NCI-H2029 treated with DMSO at 0.1 percent for 48 hours (cell line): ENCODE results near the gene SELENOM.
"Not testable (repeated sequence)": the region's sequence is repeated elsewhere in the genome, so short reads cannot be mapped to it uniquely, and the experiment has no call there.

Source experiments
- DNase-seq: peaks from one replicate; lab custom pipeline; 2025; lab: John Stamatoyannopoulos, UW

SELENOM gene

DNA sequence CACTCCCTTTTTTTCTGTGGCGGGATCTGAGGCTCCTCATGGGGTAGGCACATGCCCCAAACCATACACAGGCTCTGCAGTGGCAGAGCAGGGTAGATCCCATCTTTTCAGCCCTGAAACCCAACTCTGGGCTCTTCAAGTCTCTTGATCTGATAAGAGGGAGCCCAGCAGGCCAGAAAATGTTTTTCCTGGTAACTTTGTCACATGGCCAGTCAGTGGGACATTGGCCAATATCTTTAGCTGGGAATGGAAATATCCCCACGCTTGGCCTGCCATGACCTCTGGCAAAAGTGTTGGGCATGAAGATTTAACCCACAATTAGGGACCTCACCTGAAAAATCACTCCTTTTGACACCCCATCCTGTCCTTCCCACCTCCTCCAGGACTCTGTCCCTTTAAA, 23.5 kb upstream of the SELENOM start:
- DNase-seq, result peak; percentile 15

DNA sequence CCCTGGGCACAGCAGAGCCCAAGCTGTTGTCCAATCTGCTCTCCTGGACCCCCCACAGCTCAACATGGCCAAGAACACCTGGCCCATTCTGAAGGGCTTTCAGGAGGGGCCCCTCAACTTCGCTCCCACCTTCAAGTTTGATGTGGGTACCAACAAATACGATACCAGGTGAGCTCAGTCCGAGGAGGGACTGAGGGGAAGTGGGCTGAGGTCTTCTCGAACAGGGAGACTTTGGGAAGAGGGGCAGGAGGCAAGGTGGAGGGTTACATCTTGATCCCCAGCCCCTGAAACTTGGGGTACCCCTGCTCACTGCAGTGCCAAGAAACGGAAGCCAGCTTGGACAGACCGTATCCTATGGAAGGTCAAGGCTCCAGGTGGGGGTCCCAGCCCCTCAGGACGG, 20.8 kb upstream of the SELENOM start:
- no peak for DNase-seq

DNA sequence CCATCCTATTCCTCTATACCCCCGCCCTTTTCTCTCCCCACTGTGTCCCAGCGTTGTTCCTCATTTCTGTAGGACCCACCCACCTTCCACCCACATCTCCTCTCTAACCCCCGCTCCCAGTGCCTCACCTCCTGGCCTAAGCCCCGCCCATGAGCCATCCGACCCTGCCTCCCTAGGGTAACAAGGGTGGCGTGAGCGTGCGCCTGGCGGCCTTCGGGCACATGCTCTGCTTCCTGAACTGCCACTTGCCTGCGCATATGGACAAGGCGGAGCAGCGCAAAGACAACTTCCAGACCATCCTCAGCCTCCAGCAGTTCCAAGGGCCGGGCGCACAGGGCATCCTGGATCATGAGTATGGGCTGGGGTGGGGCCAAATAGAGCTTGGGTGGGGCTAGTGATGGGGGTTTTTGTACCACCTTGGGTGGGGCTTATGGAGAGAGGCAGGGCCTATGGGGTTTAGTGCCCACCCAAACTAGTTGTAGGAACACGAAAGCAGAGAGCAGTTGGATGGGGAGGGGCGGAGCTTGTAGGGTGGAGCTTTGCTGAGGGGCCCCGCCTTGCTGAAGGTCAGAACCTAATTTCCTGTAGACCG, 19.9 kb upstream of the SELENOM start:
- DNase-seq, result no peak

DNA sequence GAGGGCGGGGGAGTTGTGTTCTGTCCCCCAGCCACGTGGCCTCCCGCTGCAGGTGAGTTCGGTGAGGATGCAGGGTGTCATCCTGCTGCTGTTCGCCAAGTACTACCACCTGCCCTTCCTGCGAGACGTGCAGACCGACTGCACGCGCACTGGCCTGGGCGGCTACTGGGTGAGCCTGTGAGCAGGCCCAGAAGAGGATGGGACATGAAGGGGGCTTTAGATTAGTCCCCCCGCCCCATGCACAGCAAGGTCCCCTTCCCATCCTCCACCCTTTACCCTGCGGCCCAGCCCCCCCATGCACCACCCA, 19.5 kb upstream of the SELENOM start:
- DNase-seq, result no peak

DNA sequence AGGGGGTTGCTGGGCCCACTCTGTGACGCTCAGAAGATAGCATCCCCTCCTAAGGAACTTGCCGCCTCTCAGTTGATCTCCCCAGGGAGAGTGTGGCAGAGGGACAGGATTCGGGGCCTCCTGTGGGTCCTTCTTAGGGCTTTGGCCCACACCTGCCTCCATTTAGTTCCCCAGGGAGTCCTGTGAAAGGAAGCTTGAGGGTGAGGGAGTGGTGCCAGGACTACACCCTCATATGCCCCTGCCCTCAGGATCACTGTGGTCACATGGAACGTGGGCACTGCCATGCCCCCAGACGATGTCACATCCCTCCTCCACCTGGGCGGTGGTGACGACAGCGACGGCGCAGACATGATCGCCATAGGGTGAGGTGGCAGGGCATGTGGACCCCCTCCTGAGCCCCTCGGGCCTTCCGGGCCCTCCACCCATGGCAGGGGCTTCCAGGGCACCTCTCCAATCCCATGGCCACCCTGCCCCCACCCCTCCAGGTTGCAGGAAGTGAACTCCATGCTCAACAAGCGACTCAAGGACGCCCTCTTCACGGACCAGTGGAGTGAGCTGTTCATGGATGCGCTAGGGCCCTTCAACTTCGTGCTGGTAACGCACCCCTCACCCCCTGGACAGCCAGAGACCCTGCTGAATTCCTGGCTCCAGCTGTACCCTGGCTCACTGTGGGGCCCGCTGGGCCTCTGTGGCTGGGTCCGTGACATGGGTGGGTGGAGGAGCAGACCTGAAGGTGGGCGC, 18.9 kb upstream of the SELENOM start:
- peak; percentile 11 for DNase-seq

DNA sequence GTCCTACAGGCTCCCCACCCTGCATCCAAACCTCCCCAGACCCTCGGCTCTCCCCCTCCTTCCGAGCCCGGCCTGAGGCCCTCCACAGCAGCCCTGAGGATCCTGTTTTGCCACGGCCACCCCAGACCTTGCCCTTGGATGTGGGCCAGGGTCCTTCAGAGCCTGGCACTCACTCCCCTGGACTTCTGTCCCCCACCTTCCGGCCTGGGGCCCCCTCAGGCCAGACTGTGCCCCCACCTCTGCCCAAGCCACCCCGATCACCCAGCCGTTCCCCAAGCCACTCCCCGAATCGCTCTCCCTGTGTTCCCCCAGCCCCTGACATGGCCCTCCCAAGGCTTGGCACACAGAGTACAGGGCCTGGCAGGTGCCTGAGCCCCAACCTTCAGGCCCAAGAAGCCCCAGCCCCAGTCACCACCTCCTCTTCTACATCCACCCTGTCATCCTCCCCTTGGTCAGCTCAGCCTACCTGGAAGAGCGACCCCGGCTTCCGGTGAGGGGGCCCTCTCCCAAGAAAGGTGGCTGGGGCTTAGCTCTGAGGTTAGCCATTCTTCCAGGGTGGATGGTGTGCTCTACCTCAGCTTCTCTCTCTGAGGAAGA, 18.3 kb upstream of the SELENOM start:
- DNase-seq, result no peak

DNA sequence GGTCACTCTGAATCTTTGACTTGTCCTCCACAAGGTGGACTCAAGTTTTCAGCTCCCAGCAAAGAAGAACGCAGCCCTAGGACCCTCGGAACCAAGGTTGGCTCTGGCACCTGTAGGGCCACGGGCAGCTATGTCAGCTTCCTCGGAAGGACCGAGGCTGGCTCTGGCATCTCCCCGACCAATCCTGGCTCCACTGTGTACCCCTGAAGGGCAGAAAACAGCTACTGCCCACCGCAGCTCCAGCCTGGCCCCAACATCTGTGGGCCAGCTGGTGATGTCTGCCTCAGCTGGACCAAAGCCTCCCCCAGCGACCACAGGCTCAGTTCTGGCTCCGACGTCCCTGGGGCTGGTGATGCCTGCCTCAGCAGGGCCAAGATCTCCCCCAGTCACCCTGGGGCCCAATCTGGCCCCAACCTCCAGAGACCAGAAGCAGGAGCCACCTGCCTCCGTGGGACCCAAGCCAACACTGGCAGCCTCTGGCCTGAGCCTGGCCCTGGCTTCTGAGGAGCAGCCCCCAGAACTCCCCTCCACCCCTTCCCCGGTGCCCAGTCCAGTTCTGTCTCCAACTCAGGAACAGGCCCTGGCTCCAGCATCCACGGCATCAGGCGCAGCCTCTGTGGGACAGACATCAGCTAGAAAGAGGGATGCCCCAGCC, 17.6 kb upstream of the SELENOM start:
- no peak for DNase-seq

DNA sequence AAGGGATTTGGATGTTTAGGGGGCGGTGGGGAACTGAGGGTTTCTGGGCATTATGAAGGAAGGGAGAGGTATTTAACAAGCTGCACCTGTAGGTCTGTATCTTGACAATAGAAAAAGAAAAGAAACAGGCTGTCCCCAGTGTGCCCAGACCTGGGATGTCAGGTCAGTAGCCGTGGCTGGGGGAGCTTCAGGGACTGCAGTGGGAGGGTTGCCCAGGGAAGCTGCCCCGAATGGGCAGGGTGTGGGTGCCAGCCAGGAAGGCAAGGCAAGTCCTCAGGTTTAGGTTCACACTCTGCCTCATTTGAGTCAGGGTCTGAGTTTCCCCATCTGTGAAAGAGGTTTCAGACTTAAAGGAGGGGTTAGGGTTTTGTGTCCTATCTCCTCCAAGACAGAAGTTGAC, 16.9 kb upstream of the SELENOM start:
- no peak for DNase-seq

DNA sequence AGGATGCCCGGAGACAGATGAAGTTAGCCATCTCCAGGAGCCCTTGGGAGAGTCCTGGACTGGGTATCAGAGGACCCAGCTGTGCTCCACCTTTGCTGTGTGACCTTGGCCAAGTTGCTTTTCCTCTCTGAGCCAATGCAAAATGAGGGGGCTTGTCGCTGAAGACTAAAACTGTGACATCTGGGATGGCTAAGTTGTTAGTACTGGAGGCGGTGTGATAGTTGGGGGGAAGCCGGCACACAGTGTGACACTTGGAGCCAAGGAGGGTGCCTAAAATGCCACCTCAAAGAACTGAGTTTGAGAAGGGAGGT, 15.9 kb upstream of the SELENOM start:
- no peak for DNase-seq

DNA sequence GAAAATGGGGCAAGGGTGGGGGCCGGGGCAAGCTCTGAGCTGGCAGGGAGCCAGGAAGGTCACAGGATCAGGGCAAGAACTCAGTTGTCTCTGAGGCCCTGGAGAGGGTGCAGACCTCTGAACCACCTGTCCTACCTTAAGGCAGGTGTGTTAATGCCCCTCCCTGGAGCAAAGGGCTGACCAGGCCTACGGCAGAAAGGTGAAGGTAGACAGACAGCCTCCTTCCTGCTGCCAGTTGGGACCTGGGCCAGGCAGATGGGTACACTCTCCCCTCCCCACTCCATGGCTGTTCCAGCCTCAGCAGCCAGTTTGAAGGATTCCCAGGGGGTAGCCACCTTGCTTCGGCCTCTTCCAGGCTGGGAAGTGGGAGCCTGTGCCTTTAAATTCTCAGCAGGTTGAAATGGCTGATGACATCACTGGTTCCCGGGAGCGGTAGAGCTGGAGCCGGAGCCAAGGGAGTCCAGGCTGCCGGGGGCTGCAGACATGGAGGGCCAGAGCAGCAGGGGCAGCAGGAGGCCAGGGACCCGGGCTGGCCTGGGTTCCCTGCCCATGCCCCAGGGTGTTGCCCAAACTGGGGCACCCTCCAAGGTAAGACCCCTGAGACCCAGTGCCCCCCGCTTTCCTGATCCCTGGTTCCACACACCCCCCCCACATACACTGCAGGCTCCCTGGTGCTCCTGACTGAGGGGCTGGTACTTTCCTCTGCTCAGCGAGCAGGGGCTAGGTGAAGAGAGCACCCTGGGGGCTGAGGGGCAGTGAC, 15.3 kb upstream of the SELENOM start, which contains the start of gene INPP5J:
Gene INPP5J (plus strand): TSS at position 435 of the 760 bp plus-strand sequence. CDS start 49 bp downstream, at position 484.
- peak; percentile 77 for DNase-seq

DNA sequence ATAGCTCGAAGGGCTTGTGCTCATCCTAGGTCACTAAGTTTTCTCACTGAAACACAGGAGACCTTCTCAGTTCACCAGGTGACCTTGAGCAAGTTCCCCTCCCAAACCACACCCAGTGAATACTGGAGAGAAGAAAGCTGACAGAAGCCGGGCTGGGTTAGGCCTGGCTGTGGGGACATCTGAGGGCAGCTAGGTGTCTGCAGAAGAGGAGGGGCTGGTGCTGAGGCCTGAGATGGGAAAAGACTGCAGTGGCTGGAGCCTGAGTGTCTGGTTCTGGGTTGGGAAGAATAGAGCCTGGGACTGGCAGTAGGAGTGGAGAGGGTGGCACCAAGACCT, 14.8 kb upstream of the SELENOM start:
- no peak for DNase-seq

DNA sequence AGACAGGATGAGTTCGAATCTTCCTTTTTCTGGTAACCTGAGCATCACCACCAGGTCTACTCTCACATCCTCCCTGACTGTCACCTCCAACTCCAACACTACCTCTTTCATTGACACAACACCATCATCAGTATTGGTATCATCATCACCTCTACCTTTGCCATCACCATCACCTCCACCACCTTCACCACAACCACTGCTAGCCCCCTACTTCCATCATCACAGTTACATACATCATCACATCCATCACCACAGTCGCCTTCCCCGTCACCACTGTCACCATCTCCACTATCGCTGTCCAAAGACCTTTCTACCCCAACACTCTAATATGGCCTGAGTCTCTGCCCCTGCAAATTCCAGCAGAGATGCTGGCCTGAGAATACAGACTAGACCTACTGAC, 14.0 kb upstream of the SELENOM start:
- no peak for DNase-seq

DNA sequence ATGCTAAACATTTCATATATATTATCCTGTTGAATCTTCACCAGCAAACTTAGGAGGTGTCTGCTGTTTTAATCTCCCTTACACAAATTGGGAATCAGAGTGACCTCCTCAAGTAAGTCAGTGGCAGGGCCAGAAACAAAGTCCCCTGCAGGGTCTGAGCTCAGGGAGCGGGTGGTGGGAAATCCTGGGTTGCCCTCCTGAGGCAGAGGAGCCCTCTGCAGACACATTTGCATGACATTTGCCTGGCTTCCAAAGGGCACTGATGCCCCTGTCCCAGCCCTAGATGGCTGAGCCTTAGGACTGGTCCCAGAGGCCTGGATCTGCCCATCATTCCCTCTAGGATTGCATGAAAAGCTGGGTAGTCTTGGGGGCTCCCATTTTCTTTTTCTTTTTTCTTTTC, 13.3 kb upstream of the SELENOM start:
- DNase-seq, result no peak

DNA sequence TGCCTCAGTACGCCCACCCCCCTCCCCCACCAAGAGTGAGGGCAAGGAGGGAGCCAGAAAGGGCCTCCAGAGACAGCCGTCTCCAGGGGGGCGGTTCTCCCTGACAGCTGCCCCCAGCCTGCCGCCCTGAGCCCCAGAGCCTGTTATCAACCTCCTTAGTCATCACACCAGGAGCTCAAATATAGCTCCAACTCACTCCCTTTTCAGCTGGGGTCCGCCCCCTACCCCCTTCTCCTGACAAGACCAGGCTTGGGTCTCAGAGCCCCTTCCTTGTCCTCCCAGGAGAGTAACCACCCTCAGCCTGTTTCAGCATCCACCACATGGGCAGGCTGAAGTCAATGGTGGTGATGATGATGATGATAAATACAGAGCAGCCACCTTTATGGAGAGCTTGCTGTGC, 12.9 kb upstream of the SELENOM start:
- no peak for DNase-seq

DNA sequence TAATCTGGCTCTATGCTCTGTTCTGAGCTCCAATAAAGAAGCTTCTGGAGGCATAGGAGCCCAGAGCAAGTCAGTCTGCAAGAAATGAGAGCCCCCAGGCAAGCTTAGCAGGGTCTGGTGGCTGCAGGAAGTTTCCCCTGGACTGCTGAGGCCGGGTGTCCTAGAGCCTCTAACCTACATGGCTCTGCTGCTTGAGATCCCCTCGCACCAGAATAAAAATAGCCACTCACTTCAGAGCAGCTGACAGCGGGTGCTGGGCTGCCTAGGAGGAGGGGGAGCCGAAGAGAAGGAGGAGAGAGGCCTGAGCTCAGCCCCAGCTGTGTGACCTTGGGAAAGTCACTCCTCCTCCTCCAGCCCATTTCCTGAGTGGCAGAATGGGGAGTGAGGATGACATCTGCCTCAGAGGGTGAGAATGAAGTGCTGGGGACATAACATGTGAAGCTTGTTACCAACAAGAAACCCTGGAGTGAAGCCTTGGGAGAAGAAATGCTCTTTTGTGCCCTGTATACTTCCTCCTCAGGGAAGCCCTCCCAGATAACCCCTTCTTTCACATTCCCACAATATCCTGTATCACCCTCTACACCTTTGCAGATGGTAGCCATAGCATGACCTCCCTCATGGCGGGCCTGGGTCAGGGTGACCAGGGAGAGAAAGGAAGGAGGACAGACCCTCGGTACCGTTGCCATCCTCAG, 11.8 kb upstream of the SELENOM start:
- DNase-seq, result no peak

DNA sequence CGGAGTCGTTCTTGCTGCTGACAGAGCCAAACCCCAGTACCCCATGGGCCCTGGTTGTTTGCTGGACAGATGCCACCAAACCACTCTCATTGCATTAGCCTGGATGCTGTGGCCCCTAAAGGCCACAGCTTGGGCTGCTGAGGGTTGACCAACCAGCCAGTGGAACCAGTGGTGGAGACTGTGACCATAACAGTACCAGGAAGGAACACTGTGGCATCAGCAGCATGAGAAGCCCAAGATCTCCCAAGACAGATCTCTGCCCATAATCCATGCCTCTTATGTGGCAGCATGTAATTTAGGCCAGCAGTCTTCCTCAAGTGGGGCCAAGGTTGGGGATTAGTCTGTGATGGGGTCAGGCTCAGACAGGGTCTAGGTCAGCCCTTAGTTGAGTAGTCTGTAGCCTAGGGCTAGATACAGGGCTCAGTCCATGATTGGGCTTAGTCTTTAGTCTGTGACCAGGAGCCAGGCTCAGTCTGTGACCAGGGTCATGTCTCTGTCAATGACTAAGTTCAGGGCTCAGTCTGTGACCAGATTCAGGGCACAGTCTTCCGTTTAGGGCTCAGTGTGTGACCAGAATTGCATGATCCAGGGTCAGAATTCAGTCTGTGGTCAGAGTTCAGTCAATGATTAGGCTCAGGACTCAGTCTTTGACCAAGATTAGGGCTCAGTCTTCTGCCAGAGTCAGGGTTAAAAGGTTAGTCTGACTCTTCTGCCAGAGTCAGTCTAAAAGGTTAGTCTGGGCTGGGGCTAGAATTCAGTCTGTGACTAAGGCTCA, 10.9 kb upstream of the SELENOM start:
- no peak for DNase-seq

DNA sequence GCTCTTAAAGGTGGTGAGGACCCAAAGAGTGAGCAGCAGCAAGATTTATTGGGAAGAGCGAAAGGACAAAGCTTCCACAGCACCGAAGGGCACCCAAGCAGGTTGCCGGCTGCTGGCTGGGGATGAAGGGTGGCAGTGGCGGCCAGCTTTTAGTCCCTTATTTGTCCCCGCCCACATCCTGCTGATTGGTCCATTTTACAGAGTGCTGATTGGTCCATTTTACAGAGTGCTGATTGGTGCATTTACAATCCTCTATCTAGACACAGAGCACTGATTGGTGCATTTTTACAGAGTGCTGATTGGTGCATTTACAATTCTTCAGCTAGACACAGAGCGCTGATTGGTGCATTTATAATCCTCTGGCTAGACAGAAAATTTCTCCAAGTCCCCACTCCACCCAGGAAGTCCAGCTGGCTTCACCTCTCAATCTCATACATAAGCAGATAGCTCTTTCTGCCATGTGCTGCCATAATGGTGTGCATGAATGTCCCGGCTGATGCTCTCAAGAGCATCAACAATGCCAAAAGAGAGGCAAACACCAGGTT, 5.3 kb upstream of the SELENOM start:
- DNase-seq, result not testable (repeated sequence)

DNA sequence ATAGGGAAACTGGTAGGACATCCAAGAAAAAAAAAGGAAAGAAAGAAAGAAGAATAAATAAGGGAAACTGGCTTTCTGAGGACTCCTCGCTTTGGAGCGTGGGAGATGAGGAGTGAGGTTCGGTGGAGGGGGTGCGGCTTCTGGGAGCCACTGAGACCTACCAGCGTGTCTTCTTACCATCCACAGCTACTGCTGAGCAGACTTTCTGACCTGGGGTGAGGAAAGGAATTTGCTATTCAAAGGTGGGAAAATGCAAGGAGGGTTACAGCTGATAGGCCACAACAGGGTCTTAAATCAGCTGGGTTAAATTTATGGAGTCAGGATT, 488 bp upstream of the SELENOM start:
- DNase-seq, result no peak

DNA sequence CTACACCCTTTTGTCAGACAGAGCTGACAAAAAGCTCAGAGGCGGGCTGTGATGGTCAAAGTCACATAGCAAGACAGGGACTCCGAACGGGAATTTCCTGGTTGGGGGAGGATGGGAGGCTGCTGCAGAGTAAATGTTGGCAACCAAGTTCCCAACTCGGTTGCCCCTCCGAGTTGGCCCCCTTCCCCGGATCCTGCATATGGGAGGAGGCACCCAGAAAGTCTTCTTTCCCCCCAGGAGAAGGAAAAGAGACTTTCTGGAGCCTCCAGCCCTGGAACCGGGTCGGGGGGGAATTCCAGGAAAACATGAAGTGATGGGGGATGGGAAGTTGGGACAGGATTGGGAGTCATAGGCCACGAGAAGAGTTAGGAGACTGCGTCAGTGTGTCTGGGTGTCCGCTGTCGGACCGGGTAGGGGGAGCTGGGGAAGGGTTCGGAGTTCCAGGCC, 614 bp downstream of the SELENOM start:
- DNase-seq, result no peak

DNA sequence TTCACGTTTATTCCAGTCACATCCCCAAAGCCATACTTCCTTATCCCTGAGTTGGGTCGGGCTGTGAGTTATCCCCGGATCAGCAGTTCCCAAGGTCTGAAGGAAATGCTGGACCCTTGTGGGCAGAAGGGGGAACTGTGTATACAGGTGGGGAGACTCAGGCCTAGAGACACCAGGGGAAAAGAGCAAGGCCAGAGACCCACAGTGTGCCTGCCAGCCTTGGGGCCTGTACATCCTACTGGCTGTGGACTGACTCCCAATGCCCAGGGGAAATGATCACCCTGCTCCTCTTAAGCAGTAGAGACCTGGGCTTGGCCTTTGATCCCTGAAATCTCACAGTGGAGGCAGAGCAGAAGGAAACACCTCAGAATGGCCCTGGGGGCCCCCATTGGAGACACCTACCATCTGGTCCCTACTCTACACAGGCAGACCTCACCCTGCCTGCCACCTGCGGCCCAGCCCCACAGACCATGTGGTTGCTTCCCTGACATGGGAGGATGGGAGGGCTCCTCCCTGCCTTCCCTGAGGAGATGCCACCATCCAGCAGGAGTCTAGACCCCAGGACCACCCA, 1.3 kb downstream of the SELENOM start:
- no peak for DNase-seq
